Measurements from ENCODE around the gene KIF3C.

- TF ChIP-seq POLR2AphosphoS5 (IDR thresholded peaks at IDR 0.05; ENCODE audit: low read depth, low read length) (no peak), TAF1 (IDR thresholded peaks at IDR 0.05; ENCODE audit: borderline replicate concordance, insufficient read depth, low read length) (no peak)
These were observed 29.3 kb upstream of the KIF3C start for GRCh38 chr2:26011609-26011989.

Measured in PFSK-1 (cell line).